ENCODE results near the gene CCDC34.

The CCDC34 gene

DNA sequence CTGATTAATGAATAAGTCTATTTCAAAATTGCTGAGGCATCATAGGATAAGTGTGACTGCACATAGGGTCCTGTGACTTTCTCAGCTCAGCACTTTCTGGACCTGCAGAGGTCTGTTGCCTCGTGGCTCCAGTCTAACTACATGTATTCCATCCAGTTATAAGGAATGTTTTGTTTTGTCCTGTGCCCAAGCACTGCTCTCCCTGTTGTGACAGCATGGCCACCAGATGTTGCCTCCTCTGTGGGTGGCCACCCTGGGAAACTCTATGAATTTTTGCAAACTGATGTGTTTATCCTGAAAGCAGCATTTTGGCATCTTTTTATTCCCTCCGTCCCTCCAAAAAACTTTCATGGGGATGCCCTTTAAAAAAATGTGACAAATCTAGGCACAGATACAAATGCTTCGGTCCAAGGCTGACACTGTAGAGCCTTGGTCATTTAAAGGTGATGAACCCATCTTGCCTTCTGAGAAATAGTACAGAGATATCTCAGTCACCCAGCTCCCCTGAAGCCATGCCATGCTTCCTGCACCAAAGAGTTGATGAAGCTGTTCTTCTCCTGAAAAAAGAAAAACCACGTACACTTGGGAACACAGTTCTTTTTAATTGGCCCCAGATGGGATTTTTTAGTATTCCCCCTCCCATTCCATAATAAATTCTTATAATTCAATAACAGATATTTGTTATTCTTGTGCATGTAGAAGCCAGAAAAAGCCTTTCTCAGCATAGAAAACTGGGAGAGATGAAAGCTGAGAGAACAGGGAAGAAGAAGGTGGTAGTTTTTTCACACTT is 72.6 kb downstream of the CCDC34 start:
- no peak for DNase-seq
